Tibial nerve (tissue), 4 donors: Measurements from ENCODE around the gene HOXD10. TPM values are rescaled to one million over a fixed set of nuclear protein-coding genes. Genes with fewer than 3 reads are reported as not detected.

Experiments
- DNase-seq, 2 donors: peaks; one replicate each; pipeline ENCODE4 v3.0.0-alpha.2; 2019; ENCODE audit warnings: low spot score in 2 of 2
- H3K27ac ChIP-seq, 4 donors: fragments of 200-600 bp; sonication (generic) in 3 of 4; one replicate each; pipeline ENCODE4 v1.5.1; 2017 to 2019; ENCODE audit warnings: mild to moderate bottlenecking in 1 of 4
- H3K27me3 ChIP-seq, 2 donors: fragments of 200-600 bp; sonication (generic) in 1 of 2; one replicate each; pipeline versions ENCODE4 v1.5.1 to v1.6.0; 2017 to 2019
- H3K36me3 ChIP-seq, 3 donors: fragments of 200-600 bp; sonication (generic); one replicate each; pipeline ENCODE4 v1.5.1; 2018 to 2019
- H3K4me1 ChIP-seq, 4 donors: fragments of 200-600 bp; sonication (generic) in 3 of 4; one replicate each; pipeline ENCODE4 v1.5.1; 2017 to 2019
- H3K4me3 ChIP-seq, 4 donors: fragments of 200-600 bp; sonication (generic) in 3 of 4; one replicate each; pipeline ENCODE4 v1.5.1; 2017 to 2019; ENCODE audit warnings: mild to moderate bottlenecking in 1 of 4, moderate library complexity in 1 of 4
- H3K9me3 ChIP-seq, 4 donors: fragments of 200-600 bp; sonication (generic) in 3 of 4; one replicate each; pipeline ENCODE4 v1.5.1; 2017 to 2019
- CTCF ChIP-seq, 5 experiments: fragments of 200-600 bp in 3 of 5; fragments of 450-650 bp in 2 of 5; sonication (generic) in 3 of 5; IDR thresholded peaks; one replicate each; pipeline ENCODE4 v1.5.1; 2016 to 2019; ENCODE audit warnings: antibody characterized with exemption in 5 of 5, mild to moderate bottlenecking in 3 of 5, moderate library complexity in 2 of 5
- EP300 ChIP-seq, 2 donors: sonication (generic); formaldehyde crosslinking; IDR thresholded peaks; one replicate each; pipeline ENCODE4 v1.6.1; 2017; ENCODE audit warnings: antibody characterized with exemption in 2 of 2, mild to moderate bottlenecking in 1 of 2
- POLR2A ChIP-seq, 2 donors: fragments of 450-650 bp; IDR thresholded peaks; one replicate each; pipeline ENCODE4 v1.6.1; 2017; ENCODE audit warnings: antibody characterized with exemption in 2 of 2, mild to moderate bottlenecking in 2 of 2, moderate library complexity in 2 of 2
- WGBS, 2 donors: methylation state at CpG; one replicate each; pipeline ENCODE4 v1.1.5; 2018; 5-methylcytosine and 5-hydroxymethylcytosine counted together
- total RNA-seq, 4 donors: library from RNA; depleted of rRNA; stranded (reverse); fragments of >200 nt; gene quantifications; one replicate each; pipeline ENCODE4 v1.1.0, GENCODE V29; 2016

HOXD10 gene
- total RNA-seq, 4 donors from 2014 or later: 0.39 to 2.1 (median 1.1) TPM

GRCh38 chr2:176083796-176084261 is 32.7 kb upstream of the HOXD10 start, which contains the start of gene EVX2:
EVX2 (minus strand) TSS chr2:176083962; CDS start chr2:176083776, 186 bp downstream.
- Histone ChIP-seq H3K9me3 (no peaks in the 10 kb centered on the region), H3K27me3 (peaks cover 24 to 97% of the 10 kb centered on the region in 2 donors), H3K4me1 (peaks cover 0 to 76% (median 19%) of the 10 kb centered on the region in 4 donors), H3K36me3 (no peaks in the 10 kb centered on the region), H3K27ac (no peak within 1 kb of the TSS), H3K4me3 (no peak within 1 kb of the TSS)
- no peak for DNase-seq
- WGBS, 2 donors: 12 to 13% methylated on average over 27 of the region's 27 CpGs
- no peak for TF ChIP-seq POLR2A (IDR thresholded peaks at IDR 0.05)
- no peak for TF ChIP-seq CTCF (IDR thresholded peaks at IDR 0.05)
- TF ChIP-seq EP300 (IDR thresholded peaks at IDR 0.05): no peak

GRCh38 chr2:176084611-176085119 is 31.9 kb upstream of the HOXD10 start:
- no peak for DNase-seq
- Histone ChIP-seq H3K9me3 (no peaks in the 10 kb centered on the region), H3K4me3 (no peak overlapping the region), H3K27me3 (peaks cover 21 to 97% of the 10 kb centered on the region in 2 donors), H3K27ac (no peak overlapping the region), H3K36me3 (no peaks in the 10 kb centered on the region), H3K4me1 (peaks cover 0 to 67% (median 19%) of the 10 kb centered on the region in 4 donors)
- no peak for TF ChIP-seq CTCF (IDR thresholded peaks at IDR 0.05)
- no peak for TF ChIP-seq POLR2A (IDR thresholded peaks at IDR 0.05)
- TF ChIP-seq EP300 (IDR thresholded peaks at IDR 0.05): no peak
- 6 to 7% methylated on average over 26 of the region's 26 CpGs for WGBS, 2 donors

GRCh38 chr2:176085120-176085788 is 31.3 kb upstream of the HOXD10 start:
- no peak overlapping the region for H3K4me3 ChIP-seq
- TF ChIP-seq EP300 (IDR thresholded peaks at IDR 0.05) (no peak), POLR2A (IDR thresholded peaks at IDR 0.05) (no peak), CTCF (IDR thresholded peaks at IDR 0.05) (no peak)
- H3K36me3 ChIP-seq: no peaks in the 10 kb centered on the region
- peaks cover 0 to 63% (median 19%) of the 10 kb centered on the region in 4 donors for H3K4me1 ChIP-seq
- 5 to 6% methylated on average over 29 to 39 of the region's 40 CpGs for WGBS, 2 donors
- no peaks in the 10 kb centered on the region for H3K9me3 ChIP-seq
- no peak for DNase-seq
- H3K27me3 ChIP-seq: peaks cover 21 to 100% of the 10 kb centered on the region in 2 donors
- H3K27ac ChIP-seq: no peak overlapping the region

- Histone ChIP-seq H3K4me1 (peaks cover 0 to 55% (median 16%) of the 10 kb centered on the region in 4 donors), H3K9me3 (no peaks in the 10 kb centered on the region), H3K27ac (no peak overlapping the region), H3K4me3 (no peak overlapping the region), H3K36me3 (no peaks in the 10 kb centered on the region), H3K27me3 (peaks cover 20 to 100% of the 10 kb centered on the region in 2 donors)
- DNase-seq: peak in 1 of 2 donors; percentile 45
- TF ChIP-seq EP300 (IDR thresholded peaks at IDR 0.05): no peak
- no peak for TF ChIP-seq POLR2A (IDR thresholded peaks at IDR 0.05)
- peak in 3 of 5 experiments; percentile 19 to 33 (median 31) for TF ChIP-seq CTCF (IDR thresholded peaks at IDR 0.05)
- 4 to 5% methylated on average over 28 to 41 of the region's 46 CpGs for WGBS, 2 donors
Observed at GRCh38 chr2:176085861-176086771, 30.5 kb upstream of the HOXD10 start.
